OCI-LY1 (cell line): ENCODE measurements around the gene MMP13.

Experiments
- H2AFZ ChIP-seq: fragments of 200-600 bp; sonication (generic), shearing (Covaris generic); 2 replicates; pipeline ENCODE4 v1.6.0; 2014; ENCODE audit warnings: antibody characterized with exemption, mild to moderate bottlenecking, low read length
- H3F3A ChIP-seq: fragments of 200-600 bp; sonication (generic), shearing (Covaris generic); 2 replicates; pipeline ENCODE4 v1.6.0; 2014; ENCODE audit warnings: mild to moderate bottlenecking, antibody characterized with exemption, low read length, moderate library complexity; ENCODE audit not compliant: insufficient read depth
- H3K27ac ChIP-seq: fragments of 200-600 bp; sonication (generic); 2 replicates; pipeline ENCODE4 v1.5.1; 2014; ENCODE audit warnings: low read length, mixed run types, mild to moderate bottlenecking, low read depth; ENCODE audit not compliant: poor library complexity, severe bottlenecking
- H3K27me3 ChIP-seq: fragments of 200-600 bp; sonication (generic); 2 replicates; pipeline ENCODE4 v1.6.0; 2014; ENCODE audit warnings: antibody characterized with exemption, mild to moderate bottlenecking, low read length, moderate library complexity; ENCODE audit not compliant: insufficient read depth
- H3K36me3 ChIP-seq: fragments of 200-600 bp; sonication (generic); 2 replicates; pipeline ENCODE4 v1.6.1; 2014; ENCODE audit warnings: mild to moderate bottlenecking, antibody characterized with exemption, low read length, moderate library complexity, mixed read lengths; ENCODE audit not compliant: insufficient read depth
- H3K4me1 ChIP-seq: fragments of 200-600 bp; sonication (generic); 2 replicates; pipeline ENCODE4 v1.5.1; 2014; ENCODE audit warnings: mild to moderate bottlenecking, low read length, moderate library complexity; ENCODE audit not compliant: insufficient read depth, severe bottlenecking
- H3K4me2 ChIP-seq: fragments of 200-600 bp; sonication (generic), shearing (Covaris generic); 2 replicates; pipeline ENCODE4 v1.6.1; 2014; ENCODE audit warnings: low read length
- H3K4me3 ChIP-seq: fragments of 200-600 bp; sonication (generic); 2 replicates; pipeline ENCODE4 v1.5.1; 2014; ENCODE audit warnings: low read length, low read depth, mild to moderate bottlenecking, mixed read lengths; ENCODE audit not compliant: poor library complexity, severe bottlenecking
- H3K79me2 ChIP-seq: fragments of 200-600 bp; shearing (Covaris generic); 2 replicates; pipeline ENCODE4 v1.6.1; 2016; ENCODE audit warnings: mixed run types, low read length, mixed read lengths; ENCODE audit not compliant: insufficient read depth
- H3K9ac ChIP-seq: fragments of 200-600 bp; sonication (generic), shearing (Covaris generic); 2 replicates; pipeline ENCODE4 v1.6.1; 2014; ENCODE audit warnings: mild to moderate bottlenecking, low read length, mixed read lengths
- H3K9me2 ChIP-seq: fragments of 200-600 bp; sonication (generic), shearing (Covaris generic); 2 replicates; pipeline ENCODE4 v1.6.1; 2014; ENCODE audit warnings: low read depth, mild to moderate bottlenecking, low read length, mixed read lengths
- H3K9me3 ChIP-seq: fragments of 200-600 bp; shearing (Covaris generic); 2 replicates; pipeline ENCODE4 v1.6.1; 2014; ENCODE audit warnings: low read length, mixed read lengths
- H4K20me1 ChIP-seq: fragments of 200-600 bp; sonication (generic), shearing (Covaris generic); 2 replicates; pipeline ENCODE4 v1.6.0; 2016; ENCODE audit warnings: mild to moderate bottlenecking, low read length; ENCODE audit not compliant: insufficient read depth
- EZH2 ChIP-seq: fragments of 200-600 bp; sonication (generic), shearing (Covaris generic); IDR thresholded peaks from 2 replicates; pipeline ENCODE4 v1.8.0; 2017; ENCODE audit warnings: borderline replicate concordance, mixed run types, mild to moderate bottlenecking, antibody characterized with exemption, low read length, moderate library complexity, mixed read lengths
- TF ChIP-seq, protein P1 (sequence below): fragments of 200-600 bp; sonication (generic), shearing (Covaris generic); IDR thresholded peaks from 2 replicates; pipeline ENCODE4 v1.5.1; 2017; ENCODE audit warnings: mild to moderate bottlenecking, antibody characterized with exemption, low read length, moderate library complexity, mixed read lengths

MMP13 gene

DNA sequence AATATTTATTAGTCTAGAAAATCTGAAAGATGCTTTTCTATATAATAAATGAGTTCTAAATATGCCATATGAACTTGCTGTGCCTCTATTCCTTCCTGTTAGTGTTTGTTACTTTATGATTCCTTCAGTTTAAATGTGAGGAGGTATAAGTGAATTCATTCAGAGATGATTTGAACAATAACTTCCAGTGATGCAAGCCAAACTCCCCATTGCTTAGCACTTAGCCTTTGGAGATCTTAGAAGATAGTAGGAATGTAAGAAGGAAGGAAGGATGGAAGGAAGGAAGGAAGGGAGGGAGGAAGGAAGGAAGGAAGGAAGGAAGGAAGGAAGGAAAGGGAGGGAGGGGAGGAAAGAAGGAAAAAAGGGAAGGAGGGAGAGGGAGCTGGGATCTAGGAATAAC lies 25.1 kb downstream of the MMP13 start:
- TF ChIP-seq, protein P1, sequence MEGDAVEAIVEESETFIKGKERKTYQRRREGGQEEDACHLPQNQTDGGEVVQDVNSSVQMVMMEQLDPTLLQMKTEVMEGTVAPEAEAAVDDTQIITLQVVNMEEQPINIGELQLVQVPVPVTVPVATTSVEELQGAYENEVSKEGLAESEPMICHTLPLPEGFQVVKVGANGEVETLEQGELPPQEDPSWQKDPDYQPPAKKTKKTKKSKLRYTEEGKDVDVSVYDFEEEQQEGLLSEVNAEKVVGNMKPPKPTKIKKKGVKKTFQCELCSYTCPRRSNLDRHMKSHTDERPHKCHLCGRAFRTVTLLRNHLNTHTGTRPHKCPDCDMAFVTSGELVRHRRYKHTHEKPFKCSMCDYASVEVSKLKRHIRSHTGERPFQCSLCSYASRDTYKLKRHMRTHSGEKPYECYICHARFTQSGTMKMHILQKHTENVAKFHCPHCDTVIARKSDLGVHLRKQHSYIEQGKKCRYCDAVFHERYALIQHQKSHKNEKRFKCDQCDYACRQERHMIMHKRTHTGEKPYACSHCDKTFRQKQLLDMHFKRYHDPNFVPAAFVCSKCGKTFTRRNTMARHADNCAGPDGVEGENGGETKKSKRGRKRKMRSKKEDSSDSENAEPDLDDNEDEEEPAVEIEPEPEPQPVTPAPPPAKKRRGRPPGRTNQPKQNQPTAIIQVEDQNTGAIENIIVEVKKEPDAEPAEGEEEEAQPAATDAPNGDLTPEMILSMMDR, result no peak
- no peak for TF ChIP-seq EZH2
- Histone ChIP-seq H4K20me1 (no peaks in the 10 kb centered on the region), H3K27ac (no peak overlapping the region), H3F3A (no peaks in the 10 kb centered on the region), H3K4me2 (no peak overlapping the region), H3K4me1 (no peaks in the 10 kb centered on the region), H3K9ac (no peak overlapping the region), H2AFZ (no peak overlapping the region), H3K27me3 (no peaks in the 10 kb centered on the region), H3K9me3 (no peaks in the 10 kb centered on the region), H3K36me3 (no peaks in the 10 kb centered on the region), H3K9me2 (no peaks in the 10 kb centered on the region), H3K79me2 (no peaks in the 10 kb centered on the region), H3K4me3 (no peak overlapping the region)

DNA sequence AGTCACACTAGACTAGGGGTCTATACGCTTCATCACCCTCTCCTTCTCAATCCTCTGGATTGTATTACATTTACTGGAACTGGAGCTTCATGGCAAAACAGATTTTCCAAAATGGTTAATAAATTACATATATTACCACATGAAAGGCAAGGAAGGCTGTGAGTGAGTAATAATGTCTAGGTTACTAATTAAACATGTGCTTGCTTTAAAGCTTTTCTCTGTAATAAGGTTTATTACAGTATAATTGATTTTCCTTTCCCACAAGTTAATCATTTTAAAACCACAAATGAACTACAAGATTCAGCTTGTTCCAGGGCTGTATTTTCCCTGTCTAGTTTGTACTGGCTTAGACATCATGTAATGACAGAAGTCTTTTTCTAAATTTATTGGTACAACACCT lies 25.6 kb downstream of the MMP13 start:
- Histone ChIP-seq H3K4me1 (no peaks in the 10 kb centered on the region), H3K36me3 (no peaks in the 10 kb centered on the region), H3K27ac (no peak overlapping the region), H3K79me2 (no peaks in the 10 kb centered on the region), H3K9ac (no peak overlapping the region), H3K9me2 (no peaks in the 10 kb centered on the region), H3K4me2 (no peak overlapping the region), H4K20me1 (no peaks in the 10 kb centered on the region), H2AFZ (no peak overlapping the region), H3K9me3 (no peaks in the 10 kb centered on the region), H3F3A (no peaks in the 10 kb centered on the region), H3K4me3 (no peak overlapping the region), H3K27me3 (no peaks in the 10 kb centered on the region)
- no peak for TF ChIP-seq EZH2
- TF ChIP-seq, protein P1, result no peak

DNA sequence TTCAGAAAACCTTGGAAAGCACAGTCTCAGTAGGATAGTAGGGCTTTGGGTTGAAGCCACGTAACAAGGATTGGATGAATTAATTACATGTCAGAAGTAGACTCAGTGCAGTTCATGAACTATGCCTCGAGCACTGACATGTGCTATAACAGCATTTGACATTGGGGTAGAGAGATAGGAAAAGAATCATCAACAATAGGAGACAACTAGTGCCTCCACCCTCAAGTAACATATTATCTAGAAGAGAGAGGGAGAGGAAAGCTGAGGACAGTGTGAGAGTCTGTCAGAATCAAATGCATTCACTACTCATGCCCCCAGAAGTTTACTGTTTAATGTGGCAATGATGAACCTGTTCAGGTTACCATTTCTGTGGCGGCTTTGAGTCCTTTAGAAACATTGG lies 26.4 kb downstream of the MMP13 start:
- Histone ChIP-seq H3K4me2 (no peak overlapping the region), H4K20me1 (no peaks in the 10 kb centered on the region), H3K27me3 (no peaks in the 10 kb centered on the region), H3K4me1 (no peaks in the 10 kb centered on the region), H3K9ac (no peak overlapping the region), H2AFZ (no peak overlapping the region), H3K36me3 (no peaks in the 10 kb centered on the region), H3K4me3 (no peak overlapping the region), H3F3A (no peaks in the 10 kb centered on the region), H3K9me3 (no peaks in the 10 kb centered on the region), H3K79me2 (no peaks in the 10 kb centered on the region), H3K9me2 (no peaks in the 10 kb centered on the region), H3K27ac (no peak overlapping the region)
- TF ChIP-seq, protein P1, result no peak
- no peak for TF ChIP-seq EZH2
